DND-41 (cell line): ENCODE measurements around the gene PDS5A.
"Not testable (repeated sequence)": the region's sequence is repeated elsewhere in the genome, so short reads cannot be mapped to it uniquely, and the experiment has no call there.

Experiments used
- EZH2 ChIP-seq: IDR thresholded peaks from 3 replicates; pipeline ENCODE4 v1.6.1; 2012; ENCODE audit warnings: borderline replicate concordance, low read depth, mild to moderate bottlenecking, moderate library complexity, low read length, inconsistent platforms; ENCODE audit not compliant: severe bottlenecking
- TF ChIP-seq, protein P1 (sequence below): IDR thresholded peaks from 2 replicates; pipeline ENCODE4 v1.5.1; 2012; ENCODE audit warnings: borderline replicate concordance, low read length, moderate library complexity, mild to moderate bottlenecking; ENCODE audit not compliant: poor library complexity, severe bottlenecking; ENCODE audit errors: extremely low read depth

DNA sequence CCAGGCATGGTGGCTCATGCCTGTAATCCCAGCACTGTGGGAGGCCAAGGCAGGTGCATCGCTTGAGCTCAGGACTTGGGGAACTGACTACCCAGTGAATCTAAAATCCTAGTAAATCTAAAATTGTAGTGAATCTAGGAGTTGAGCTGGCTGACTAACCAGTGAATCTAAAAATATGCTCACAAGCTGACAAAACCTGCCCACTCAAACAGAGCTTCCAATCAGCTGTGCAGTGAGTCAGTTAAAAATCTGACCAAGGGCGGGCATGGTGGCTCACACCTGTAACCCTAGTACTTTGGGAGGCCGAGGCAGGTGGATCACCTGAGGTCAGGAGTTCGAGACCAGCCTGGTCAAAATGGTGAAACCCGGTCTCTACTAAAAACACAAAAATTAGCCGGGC, 72.7 kb downstream of the PDS5A start:
- TF ChIP-seq, protein P1, sequence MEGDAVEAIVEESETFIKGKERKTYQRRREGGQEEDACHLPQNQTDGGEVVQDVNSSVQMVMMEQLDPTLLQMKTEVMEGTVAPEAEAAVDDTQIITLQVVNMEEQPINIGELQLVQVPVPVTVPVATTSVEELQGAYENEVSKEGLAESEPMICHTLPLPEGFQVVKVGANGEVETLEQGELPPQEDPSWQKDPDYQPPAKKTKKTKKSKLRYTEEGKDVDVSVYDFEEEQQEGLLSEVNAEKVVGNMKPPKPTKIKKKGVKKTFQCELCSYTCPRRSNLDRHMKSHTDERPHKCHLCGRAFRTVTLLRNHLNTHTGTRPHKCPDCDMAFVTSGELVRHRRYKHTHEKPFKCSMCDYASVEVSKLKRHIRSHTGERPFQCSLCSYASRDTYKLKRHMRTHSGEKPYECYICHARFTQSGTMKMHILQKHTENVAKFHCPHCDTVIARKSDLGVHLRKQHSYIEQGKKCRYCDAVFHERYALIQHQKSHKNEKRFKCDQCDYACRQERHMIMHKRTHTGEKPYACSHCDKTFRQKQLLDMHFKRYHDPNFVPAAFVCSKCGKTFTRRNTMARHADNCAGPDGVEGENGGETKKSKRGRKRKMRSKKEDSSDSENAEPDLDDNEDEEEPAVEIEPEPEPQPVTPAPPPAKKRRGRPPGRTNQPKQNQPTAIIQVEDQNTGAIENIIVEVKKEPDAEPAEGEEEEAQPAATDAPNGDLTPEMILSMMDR = not testable (repeated sequence)
- TF ChIP-seq EZH2 = not testable (repeated sequence)
